HEK293 (cell line): ENCODE results near the gene R3HDM4.

Source experiments
- GLI2 ChIP-seq: fragments of 450-650 bp; formaldehyde crosslinking; IDR thresholded peaks from 2 replicates; pipeline ENCODE4; 2017; ENCODE audit warnings: missing biosample characterization, missing genetic modification characterization, low read depth, borderline replicate concordance
- GLIS1 ChIP-seq: fragments of 450-650 bp; formaldehyde crosslinking; IDR thresholded peaks from 2 replicates; pipeline ENCODE4 v1.5.1; 2016; ENCODE audit warnings: missing biosample characterization, missing genetic modification characterization
- GLIS2 ChIP-seq: fragments of 450-650 bp; formaldehyde crosslinking; IDR thresholded peaks from 2 replicates; pipeline ENCODE4 v1.5.1; 2016; ENCODE audit warnings: missing biosample characterization, missing genetic modification characterization
- HOXC10 ChIP-seq: sonication (generic); formaldehyde crosslinking; IDR thresholded peaks from 2 replicates; pipeline ENCODE4 v1.8.1; 2023; ENCODE audit warnings: mild to moderate bottlenecking, missing genetic modification reagents
- HOXD13 ChIP-seq: sonication (generic); formaldehyde crosslinking; IDR thresholded peaks from 2 replicates; pipeline ENCODE4 v1.8.0; 2022; ENCODE audit warnings: missing genetic modification reagents, borderline replicate concordance
- IKZF3 ChIP-seq: fragments of 450-650 bp; IDR thresholded peaks from 2 replicates; pipeline ENCODE4 v1.5.0; 2018; ENCODE audit warnings: missing biosample characterization, mild to moderate bottlenecking, missing genetic modification characterization, moderate library complexity
- KLF10 ChIP-seq: fragments of 450-650 bp; IDR thresholded peaks from 2 replicates; pipeline ENCODE4 v1.5.1; 2018; ENCODE audit warnings: missing biosample characterization, mild to moderate bottlenecking, missing genetic modification characterization
- PATZ1 ChIP-seq: fragments of 450-650 bp; formaldehyde crosslinking; IDR thresholded peaks from 2 replicates; pipeline ENCODE4 v1.5.1; 2016; ENCODE audit warnings: missing biosample characterization, missing genetic modification characterization
- SP2 ChIP-seq: fragments of 450-650 bp; formaldehyde crosslinking; IDR thresholded peaks from 2 replicates; pipeline ENCODE4 v1.5.1; 2016; ENCODE audit warnings: missing biosample characterization, missing genetic modification characterization
- ZBTB1 ChIP-seq: fragments of 450-650 bp; formaldehyde crosslinking; IDR thresholded peaks from 2 replicates; pipeline ENCODE4 v1.5.1; 2016; ENCODE audit warnings: missing biosample characterization, missing genetic modification characterization
- ZEB2 ChIP-seq: fragments of 450-650 bp; formaldehyde crosslinking; IDR thresholded peaks from 2 replicates; pipeline ENCODE4 v1.5.1; 2016; ENCODE audit warnings: missing biosample characterization, missing genetic modification characterization
- ZIC2 ChIP-seq: fragments of 450-650 bp; formaldehyde crosslinking; IDR thresholded peaks from 2 replicates; pipeline ENCODE4 v1.5.1; 2016; ENCODE audit warnings: missing biosample characterization, missing genetic modification characterization
- ZNF2 ChIP-seq: fragments of 450-650 bp; formaldehyde crosslinking; IDR thresholded peaks from 2 replicates; pipeline ENCODE4 v1.5.1; 2016; ENCODE audit warnings: missing biosample characterization, missing genetic modification characterization
- ZNF404 ChIP-seq: fragments of 450-650 bp; formaldehyde crosslinking; IDR thresholded peaks from 2 replicates; pipeline ENCODE4 v1.5.1; 2017; ENCODE audit warnings: missing biosample characterization, missing genetic modification characterization
- ZNF449 ChIP-seq: fragments of 450-650 bp; formaldehyde crosslinking; IDR thresholded peaks from 2 replicates; pipeline ENCODE4 v1.5.1; 2017; ENCODE audit warnings: missing biosample characterization, mild to moderate bottlenecking, missing genetic modification characterization, moderate library complexity
- ZNF510 ChIP-seq: fragments of 450-650 bp; formaldehyde crosslinking; IDR thresholded peaks from 2 replicates; pipeline ENCODE4 v1.5.1; 2018; ENCODE audit warnings: mild to moderate bottlenecking, missing genetic modification characterization, missing biosample characterization; ENCODE audit not compliant: insufficient replicate concordance
- ZNF558 ChIP-seq: fragments of 450-650 bp; formaldehyde crosslinking; IDR thresholded peaks from 2 replicates; pipeline ENCODE4 v1.5.1; 2016; ENCODE audit warnings: missing biosample characterization, missing genetic modification characterization
- ZNF571 ChIP-seq: fragments of 450-650 bp; formaldehyde crosslinking; IDR thresholded peaks from 2 replicates; pipeline ENCODE4 v1.5.0; 2017; ENCODE audit warnings: missing biosample characterization, missing genetic modification characterization
- ZNF596 ChIP-seq: fragments of 450-650 bp; IDR thresholded peaks from 2 replicates; pipeline ENCODE4 v1.5.0; 2018; ENCODE audit warnings: missing biosample characterization, mild to moderate bottlenecking, missing genetic modification characterization, moderate library complexity
- ZNF610 ChIP-seq: fragments of 450-650 bp; formaldehyde crosslinking; IDR thresholded peaks from 2 replicates; pipeline ENCODE4 v1.5.1; 2016; ENCODE audit warnings: missing biosample characterization, missing genetic modification characterization, borderline replicate concordance
- ZNF623 ChIP-seq: fragments of 450-650 bp; formaldehyde crosslinking; IDR thresholded peaks from 2 replicates; pipeline ENCODE4 v1.5.1; 2016; ENCODE audit warnings: missing biosample characterization, missing genetic modification characterization
- ZNF626 ChIP-seq: fragments of 450-650 bp; sonication (Bioruptor Pico); formaldehyde crosslinking; IDR thresholded peaks from 2 replicates; pipeline ENCODE4 v1.5.1; 2018; ENCODE audit warnings: missing biosample characterization, missing genetic modification characterization, inconsistent platforms
- ZNF654 ChIP-seq: fragments of 450-650 bp; formaldehyde crosslinking; IDR thresholded peaks from 2 replicates; pipeline ENCODE4 v1.5.1; 2016; ENCODE audit warnings: low read depth, missing biosample characterization, missing genetic modification characterization
- ZNF660 ChIP-seq: fragments of 450-650 bp; IDR thresholded peaks from 2 replicates; pipeline ENCODE4 v1.5.1; 2018; ENCODE audit warnings: missing biosample characterization, mild to moderate bottlenecking, missing genetic modification characterization
- ZNF701 ChIP-seq: fragments of 450-650 bp; formaldehyde crosslinking; IDR thresholded peaks from 2 replicates; pipeline ENCODE4 v1.5.1; 2016; ENCODE audit warnings: missing biosample characterization, missing genetic modification characterization
- ZNF792 ChIP-seq: fragments of 450-650 bp; formaldehyde crosslinking; IDR thresholded peaks from 2 replicates; pipeline ENCODE4 v1.5.1; 2016; ENCODE audit warnings: missing biosample characterization, missing genetic modification characterization
- ZSCAN23 ChIP-seq: fragments of 450-650 bp; formaldehyde crosslinking; IDR thresholded peaks from 2 replicates; pipeline ENCODE4 v1.5.1; 2016; ENCODE audit warnings: missing biosample characterization, missing genetic modification characterization
- TF ChIP-seq, protein P1 (sequence below): fragments of 450-650 bp; formaldehyde crosslinking; IDR thresholded peaks from 2 replicates; pipeline ENCODE4 v1.5.1; 2016; ENCODE audit warnings: missing biosample characterization, missing genetic modification characterization
- TF ChIP-seq, protein P2 (sequence below): fragments of 450-650 bp; formaldehyde crosslinking; IDR thresholded peaks from 2 replicates; pipeline ENCODE4 v1.5.1; 2016; ENCODE audit warnings: missing biosample characterization, missing genetic modification characterization
- TF ChIP-seq, protein P3 (sequence below): fragments of 450-650 bp; formaldehyde crosslinking; IDR thresholded peaks from 2 replicates; pipeline ENCODE4 v1.5.1; 2016; ENCODE audit warnings: missing biosample characterization, missing genetic modification characterization

R3HDM4 gene

DNA sequence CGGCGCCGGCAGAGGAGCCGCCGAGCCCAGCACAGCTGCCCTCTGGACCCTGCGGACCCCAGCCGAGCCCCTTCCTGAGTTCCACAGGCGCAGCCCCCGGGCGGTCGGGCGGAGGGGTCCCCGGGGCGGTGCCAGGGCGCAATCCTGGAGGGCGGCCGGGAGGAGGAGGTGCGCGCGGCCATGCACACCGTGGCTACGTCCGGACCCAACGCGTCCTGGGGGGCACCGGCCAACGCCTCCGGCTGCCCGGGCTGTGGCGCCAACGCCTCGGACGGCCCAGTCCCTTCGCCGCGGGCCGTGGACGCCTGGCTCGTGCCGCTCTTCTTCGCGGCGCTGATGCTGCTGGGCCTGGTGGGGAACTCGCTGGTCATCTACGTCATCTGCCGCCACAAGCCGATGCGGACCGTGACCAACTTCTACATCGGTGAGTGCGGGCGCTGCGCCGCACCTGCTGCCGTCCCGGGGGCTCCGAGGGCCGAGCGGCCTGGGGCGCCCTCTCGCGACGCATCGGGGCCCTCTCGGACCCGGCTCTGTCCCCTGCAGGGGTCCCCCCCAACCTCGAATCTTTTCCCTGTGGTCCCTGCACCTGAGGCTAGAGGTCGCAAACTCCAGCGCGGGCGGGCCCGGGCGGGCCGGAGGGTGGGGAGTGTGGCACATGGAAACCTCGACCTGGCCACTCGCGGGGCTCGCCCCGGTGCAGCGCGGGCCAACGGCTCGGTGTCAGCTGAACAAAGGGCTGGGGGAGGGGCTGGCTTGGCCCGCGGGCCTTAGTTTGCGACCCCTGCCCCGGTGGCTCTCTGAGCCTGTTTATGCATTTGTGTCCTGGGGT lies 4.5 kb upstream of the R3HDM4 start, which contains the start of gene KISS1R (continued):
- TF ChIP-seq, protein P1, sequence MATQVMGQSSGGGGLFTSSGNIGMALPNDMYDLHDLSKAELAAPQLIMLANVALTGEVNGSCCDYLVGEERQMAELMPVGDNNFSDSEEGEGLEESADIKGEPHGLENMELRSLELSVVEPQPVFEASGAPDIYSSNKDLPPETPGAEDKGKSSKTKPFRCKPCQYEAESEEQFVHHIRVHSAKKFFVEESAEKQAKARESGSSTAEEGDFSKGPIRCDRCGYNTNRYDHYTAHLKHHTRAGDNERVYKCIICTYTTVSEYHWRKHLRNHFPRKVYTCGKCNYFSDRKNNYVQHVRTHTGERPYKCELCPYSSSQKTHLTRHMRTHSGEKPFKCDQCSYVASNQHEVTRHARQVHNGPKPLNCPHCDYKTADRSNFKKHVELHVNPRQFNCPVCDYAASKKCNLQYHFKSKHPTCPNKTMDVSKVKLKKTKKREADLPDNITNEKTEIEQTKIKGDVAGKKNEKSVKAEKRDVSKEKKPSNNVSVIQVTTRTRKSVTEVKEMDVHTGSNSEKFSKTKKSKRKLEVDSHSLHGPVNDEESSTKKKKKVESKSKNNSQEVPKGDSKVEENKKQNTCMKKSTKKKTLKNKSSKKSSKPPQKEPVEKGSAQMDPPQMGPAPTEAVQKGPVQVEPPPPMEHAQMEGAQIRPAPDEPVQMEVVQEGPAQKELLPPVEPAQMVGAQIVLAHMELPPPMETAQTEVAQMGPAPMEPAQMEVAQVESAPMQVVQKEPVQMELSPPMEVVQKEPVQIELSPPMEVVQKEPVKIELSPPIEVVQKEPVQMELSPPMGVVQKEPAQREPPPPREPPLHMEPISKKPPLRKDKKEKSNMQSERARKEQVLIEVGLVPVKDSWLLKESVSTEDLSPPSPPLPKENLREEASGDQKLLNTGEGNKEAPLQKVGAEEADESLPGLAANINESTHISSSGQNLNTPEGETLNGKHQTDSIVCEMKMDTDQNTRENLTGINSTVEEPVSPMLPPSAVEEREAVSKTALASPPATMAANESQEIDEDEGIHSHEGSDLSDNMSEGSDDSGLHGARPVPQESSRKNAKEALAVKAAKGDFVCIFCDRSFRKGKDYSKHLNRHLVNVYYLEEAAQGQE: no peak
- TF ChIP-seq ZNF449 (tag by site-specific recombination) (peak; percentile 70; the same call in 1 of the 2 replicates), IKZF3 (tag by site-specific recombination) (no peak), KLF10 (tag by site-specific recombination) (0 out of 2 replicates have a peak, but pooled peaks have one; percentile 27), ZNF404 (tag by site-specific recombination) (no peak), ZNF510 (tag by site-specific recombination) (no peak), ZNF610 (tag by site-specific recombination) (0 out of 2 replicates have a peak, but pooled peaks have one; percentile 53), GLI2 (tag by site-specific recombination) (no peak), ZNF596 (no peak), ZEB2 (tag by site-specific recombination) (peak; percentile 80), HOXD13 (CRISPR knock-in tag) (no peak), ZNF2 (tag by site-specific recombination) (peak; percentile 45; the same call in 1 of the 2 replicates), ZNF660 (no peak), ZNF558 (tag by site-specific recombination) (no peak), ZIC2 (peak; percentile 66), PATZ1 (tag by site-specific recombination) (peak; percentile 75; the same call in 1 of the 2 replicates), ZSCAN23 (tag by site-specific recombination) (no peak), ZNF792 (no peak), ZNF701 (tag by site-specific recombination) (no peak), ZNF626 (tag by site-specific recombination) (no peak), ZNF654 (peak; percentile 36), GLIS2 (tag by site-specific recombination) (peak; percentile 39; the same call in 1 of the 2 replicates), ZNF623 (tag by site-specific recombination) (no peak), GLIS1 (tag by site-specific recombination) (peak; percentile 90), ZNF571 (tag by site-specific recombination) (no peak), SP2 (tag by site-specific recombination) (peak; percentile 15; the same call in 1 of the 2 replicates), HOXC10 (CRISPR knock-in tag) (no peak), ZBTB1 (tag by site-specific recombination) (peak; percentile 84; the same call in 1 of the 2 replicates)
- TF ChIP-seq, protein P2, sequence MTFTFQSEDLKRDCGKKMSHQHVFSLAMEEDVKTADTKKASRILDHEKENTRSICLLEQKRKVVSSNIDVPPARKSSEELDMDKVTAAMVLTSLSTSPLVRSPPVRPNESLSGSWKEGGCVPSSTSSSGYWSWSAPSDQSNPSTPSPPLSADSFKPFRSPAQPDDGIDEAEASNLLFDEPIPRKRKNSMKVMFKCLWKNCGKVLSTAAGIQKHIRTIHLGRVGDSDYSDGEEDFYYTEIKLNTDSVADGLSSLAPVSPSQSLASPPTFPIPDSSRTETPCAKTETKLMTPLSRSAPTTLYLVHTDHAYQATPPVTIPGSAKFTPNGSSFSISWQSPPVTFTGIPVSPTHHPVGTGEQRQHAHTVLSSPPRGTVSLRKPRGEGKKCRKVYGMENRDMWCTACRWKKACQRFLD: no peak
- TF ChIP-seq, protein P3, sequence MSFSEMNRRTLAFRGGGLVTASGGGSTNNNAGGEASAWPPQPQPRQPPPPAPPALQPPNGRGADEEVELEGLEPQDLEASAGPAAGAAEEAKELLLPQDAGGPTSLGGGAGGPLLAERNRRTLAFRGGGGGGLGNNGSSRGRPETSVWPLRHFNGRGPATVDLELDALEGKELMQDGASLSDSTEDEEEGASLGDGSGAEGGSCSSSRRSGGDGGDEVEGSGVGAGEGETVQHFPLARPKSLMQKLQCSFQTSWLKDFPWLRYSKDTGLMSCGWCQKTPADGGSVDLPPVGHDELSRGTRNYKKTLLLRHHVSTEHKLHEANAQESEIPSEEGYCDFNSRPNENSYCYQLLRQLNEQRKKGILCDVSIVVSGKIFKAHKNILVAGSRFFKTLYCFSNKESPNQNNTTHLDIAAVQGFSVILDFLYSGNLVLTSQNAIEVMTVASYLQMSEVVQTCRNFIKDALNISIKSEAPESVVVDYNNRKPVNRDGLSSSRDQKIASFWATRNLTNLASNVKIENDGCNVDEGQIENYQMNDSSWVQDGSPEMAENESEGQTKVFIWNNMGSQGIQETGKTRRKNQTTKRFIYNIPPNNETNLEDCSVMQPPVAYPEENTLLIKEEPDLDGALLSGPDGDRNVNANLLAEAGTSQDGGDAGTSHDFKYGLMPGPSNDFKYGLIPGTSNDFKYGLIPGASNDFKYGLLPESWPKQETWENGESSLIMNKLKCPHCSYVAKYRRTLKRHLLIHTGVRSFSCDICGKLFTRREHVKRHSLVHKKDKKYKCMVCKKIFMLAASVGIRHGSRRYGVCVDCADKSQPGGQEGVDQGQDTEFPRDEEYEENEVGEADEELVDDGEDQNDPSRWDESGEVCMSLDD (tag by site-specific recombination): peak; percentile 53; the same call in 1 of the 2 replicates
